ENCODE results near the gene NAT9. TPM values are rescaled to one million over a fixed set of nuclear protein-coding genes. Genes with fewer than 3 reads are reported as not detected.
A peak's percentile ranks its signal among the peaks of the same experiment; 100 is the strongest.

The NAT9 gene
- total RNA-seq, 6 experiments from 2014 or later = 10.0 to 23.0 (median 16.3) TPM

DNA sequence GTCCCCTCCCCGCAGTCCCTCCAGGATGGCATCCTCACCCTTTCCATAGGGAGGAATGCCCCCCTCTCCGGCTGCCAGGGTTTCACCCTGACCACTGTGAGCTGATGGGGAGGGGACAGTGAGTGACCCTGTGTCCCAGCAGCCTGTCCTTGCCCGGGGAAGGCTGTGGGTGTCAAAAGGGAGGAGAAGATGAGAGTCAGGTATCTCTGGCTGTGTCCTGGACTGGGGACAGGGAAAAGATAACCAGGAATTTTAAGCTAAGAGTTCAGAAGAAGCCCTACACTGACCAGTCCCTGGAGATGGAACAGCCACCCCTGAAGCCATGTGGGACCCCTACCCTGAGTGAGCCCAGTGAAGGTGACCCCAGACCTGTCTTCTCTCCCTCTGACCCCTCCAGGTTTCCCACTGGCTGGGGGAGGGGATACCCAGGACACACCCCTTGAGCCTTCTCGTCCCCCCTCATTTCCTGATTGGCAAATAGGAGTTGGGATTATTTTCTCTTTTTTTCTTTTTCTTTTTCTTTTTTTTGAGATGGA, 11.3 kb downstream of the NAT9 start:
- intact Hi-C loops (cut with DNase I) = no loop called here
- Histone ChIP-seq H3K27ac (peak overlapping the region in 1 of 3 donors; percentile 59), H3K4me1 (peaks cover 0 to 95% (median 46%) of the 10 kb centered on the region in 4 donors), H3K27me3 (no peaks in the 10 kb centered on the region), H3K4me3 (no peak overlapping the region), H3K36me3 (peaks cover 0 to 19% (median 2%) of the 10 kb centered on the region in 4 donors), H3K9me3 (no peaks in the 10 kb centered on the region)
- TF ChIP-seq POLR2A (IDR thresholded peaks at IDR 0.05) = no peak
- TF ChIP-seq, protein P1, sequence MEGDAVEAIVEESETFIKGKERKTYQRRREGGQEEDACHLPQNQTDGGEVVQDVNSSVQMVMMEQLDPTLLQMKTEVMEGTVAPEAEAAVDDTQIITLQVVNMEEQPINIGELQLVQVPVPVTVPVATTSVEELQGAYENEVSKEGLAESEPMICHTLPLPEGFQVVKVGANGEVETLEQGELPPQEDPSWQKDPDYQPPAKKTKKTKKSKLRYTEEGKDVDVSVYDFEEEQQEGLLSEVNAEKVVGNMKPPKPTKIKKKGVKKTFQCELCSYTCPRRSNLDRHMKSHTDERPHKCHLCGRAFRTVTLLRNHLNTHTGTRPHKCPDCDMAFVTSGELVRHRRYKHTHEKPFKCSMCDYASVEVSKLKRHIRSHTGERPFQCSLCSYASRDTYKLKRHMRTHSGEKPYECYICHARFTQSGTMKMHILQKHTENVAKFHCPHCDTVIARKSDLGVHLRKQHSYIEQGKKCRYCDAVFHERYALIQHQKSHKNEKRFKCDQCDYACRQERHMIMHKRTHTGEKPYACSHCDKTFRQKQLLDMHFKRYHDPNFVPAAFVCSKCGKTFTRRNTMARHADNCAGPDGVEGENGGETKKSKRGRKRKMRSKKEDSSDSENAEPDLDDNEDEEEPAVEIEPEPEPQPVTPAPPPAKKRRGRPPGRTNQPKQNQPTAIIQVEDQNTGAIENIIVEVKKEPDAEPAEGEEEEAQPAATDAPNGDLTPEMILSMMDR (IDR thresholded peaks at IDR 0.05) = no peak
- DNase-seq (no peak), ATAC-seq (no peak)
- 34% methylated on average over 3 of the region's 4 CpGs for WGBS (ENCODE audit: insufficient coverage, low coverage, low lambda C conversion rate, missing lambda C conversion rate)

DNA sequence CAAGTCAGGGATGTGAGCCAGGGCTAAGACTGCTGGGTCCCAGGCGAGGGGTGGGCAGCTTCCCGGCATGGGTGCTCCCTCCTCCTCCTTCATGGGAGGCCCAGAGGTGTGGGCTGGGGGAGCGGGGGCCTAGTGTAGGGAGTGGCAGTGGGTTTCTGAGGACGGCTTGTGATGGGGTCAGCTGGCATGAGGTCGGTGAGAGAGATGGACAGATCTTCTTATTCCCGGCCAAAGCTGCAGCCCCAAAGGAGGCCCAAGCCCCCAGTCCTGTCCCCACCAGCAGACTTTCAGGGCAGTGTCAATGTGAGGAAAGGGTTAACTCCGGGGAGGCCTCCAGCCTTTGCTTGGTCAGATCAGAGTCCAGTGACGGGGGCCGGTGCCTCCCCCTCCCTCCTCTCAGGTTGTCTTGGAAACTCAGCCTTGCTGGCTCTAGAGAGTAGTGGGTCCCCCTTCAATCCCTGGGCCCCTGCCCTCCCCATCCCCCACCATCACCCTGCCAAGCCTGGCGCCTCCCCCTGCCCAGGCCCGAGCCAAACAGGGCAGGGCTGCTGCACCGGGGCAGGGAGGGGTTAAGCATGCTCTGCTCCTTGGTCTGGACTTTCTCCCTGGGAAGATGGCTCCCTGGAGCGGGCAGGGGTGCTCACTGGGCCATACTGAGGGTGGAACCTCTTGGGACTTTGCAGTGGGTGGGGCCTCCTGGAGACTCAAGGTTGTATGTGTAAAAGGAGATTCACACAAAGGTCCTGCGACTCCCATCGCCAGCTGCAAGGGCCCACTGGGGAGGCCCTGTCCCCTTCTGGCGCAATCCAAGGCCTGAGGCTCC, 12.4 kb downstream of the NAT9 start:
- WGBS (ENCODE audit: insufficient coverage, low coverage, low lambda C conversion rate, missing lambda C conversion rate) = 61% methylated on average over 3 of the region's 16 CpGs
- intact Hi-C loops (cut with DNase I) = no loop called here
- Histone ChIP-seq H3K4me3 (peak overlapping the region in 1 of 3 donors; percentile 1), H3K27me3 (no peaks in the 10 kb centered on the region), H3K9me3 (no peaks in the 10 kb centered on the region), H3K36me3 (peaks cover 0 to 12% (median 2%) of the 10 kb centered on the region in 4 donors), H3K4me1 (peaks cover 0 to 95% (median 46%) of the 10 kb centered on the region in 4 donors), H3K27ac (peak overlapping the region in 1 of 3 donors; percentile 59)
- ATAC-seq (peak in 3 of 4 donors; percentile 38 to 49 (median 42)), DNase-seq (peak in 2 of 3 donors; percentile 81)
- TF ChIP-seq, protein P1 (IDR thresholded peaks at IDR 0.05) = no peak
- TF ChIP-seq POLR2A (IDR thresholded peaks at IDR 0.05) = no peak

DNA sequence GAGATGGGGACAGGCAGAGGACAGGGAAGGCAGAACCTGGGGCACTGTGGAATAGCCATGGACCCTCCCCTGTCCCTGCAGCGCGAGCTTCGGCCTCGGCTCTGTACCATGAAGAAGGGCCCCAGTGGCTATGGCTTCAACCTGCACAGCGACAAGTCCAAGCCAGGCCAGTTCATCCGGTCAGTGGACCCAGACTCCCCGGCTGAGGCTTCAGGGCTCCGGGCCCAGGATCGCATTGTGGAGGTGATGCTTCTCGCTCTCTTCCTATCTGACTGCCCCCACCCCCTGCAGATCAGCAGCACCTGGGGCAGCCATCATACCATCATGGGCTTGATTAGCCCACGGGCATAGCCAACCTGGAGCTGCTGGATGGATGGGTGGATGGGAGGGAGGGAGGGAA, 14.2 kb downstream of the NAT9 start:
- intact Hi-C loops (cut with DNase I) = no loop called here
- 60% methylated on average over 1 of the region's 11 CpGs for WGBS (ENCODE audit: insufficient coverage, low coverage, low lambda C conversion rate, missing lambda C conversion rate)
- TF ChIP-seq, protein P1 (IDR thresholded peaks at IDR 0.05) = no peak
- no peak for TF ChIP-seq POLR2A (IDR thresholded peaks at IDR 0.05)
- Histone ChIP-seq H3K27ac (peak overlapping the region in 1 of 3 donors; percentile 44), H3K36me3 (peaks cover 0 to 10% (median 0%) of the 10 kb centered on the region in 4 donors), H3K9me3 (no peaks in the 10 kb centered on the region), H3K4me3 (no peak overlapping the region), H3K27me3 (no peaks in the 10 kb centered on the region), H3K4me1 (peaks cover 2 to 96% (median 46%) of the 10 kb centered on the region in 4 donors)
- DNase-seq (no peak), ATAC-seq (no peak)

DNA sequence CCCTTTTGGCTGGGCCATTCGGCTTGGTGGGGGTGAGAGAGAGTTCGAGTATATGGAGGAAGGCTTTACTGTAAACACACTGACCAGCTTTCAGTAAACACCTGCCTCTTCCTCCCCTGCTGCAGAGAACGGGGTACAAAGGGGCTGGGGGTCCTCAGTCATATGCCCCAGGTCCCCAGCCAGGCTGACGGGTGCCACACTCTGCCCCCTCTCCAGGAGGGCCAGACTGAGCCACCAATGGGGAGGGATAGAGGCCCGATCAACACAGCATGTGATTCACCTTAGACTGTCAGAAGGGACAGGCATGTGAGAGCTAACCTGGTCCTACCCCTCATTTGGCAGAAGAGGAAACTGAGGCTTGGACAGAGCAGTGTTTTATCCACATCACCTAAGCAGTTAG, 14.7 kb downstream of the NAT9 start:
- TF ChIP-seq POLR2A (IDR thresholded peaks at IDR 0.05) = no peak
- TF ChIP-seq, protein P1 (IDR thresholded peaks at IDR 0.05) = no peak
- no peak for ATAC-seq
- no peaks in the 10 kb centered on the region for H3K9me3 ChIP-seq
- H3K27ac ChIP-seq = peak overlapping the region in 1 of 3 donors; percentile 44
- WGBS (ENCODE audit: insufficient coverage, low coverage, low lambda C conversion rate, missing lambda C conversion rate) = 13% methylated on average over 4 of the region's 5 CpGs
- intact Hi-C loops (cut with DNase I) = no loop called here
- peaks cover 0 to 10% (median 0%) of the 10 kb centered on the region in 4 donors for H3K36me3 ChIP-seq
- peaks cover 2 to 96% (median 46%) of the 10 kb centered on the region in 4 donors for H3K4me1 ChIP-seq
- no peak for DNase-seq
- H3K4me3 ChIP-seq = no peak overlapping the region
- no peaks in the 10 kb centered on the region for H3K27me3 ChIP-seq

Measured in right lobe of liver (tissue), 6 donors.